Neural cell (in vitro differentiated cells): ENCODE data around the gene UBE4B. TPM values are rescaled to one million over a fixed set of nuclear protein-coding genes. Genes with fewer than 3 reads are reported as not detected.

Experiments
- H2AFZ ChIP-seq: fragments of 200-600, 300-800 bp; sonication (generic), shearing (Covaris generic); 2 replicates; pipeline ENCODE4 v1.6.0; 2014; ENCODE audit warnings: low read depth, mild to moderate bottlenecking, antibody characterized with exemption, low read length, moderate library complexity
- H3F3A ChIP-seq: fragments of 200-600 bp; shearing (Covaris generic); 2 replicates; pipeline ENCODE4 v1.6.1; 2016; ENCODE audit warnings: mild to moderate bottlenecking, moderate library complexity, mixed read lengths, antibody characterized with exemption, low read length; ENCODE audit not compliant: insufficient read depth, poor library complexity, severe bottlenecking
- H3K27ac ChIP-seq: fragments of 200-600, 300-800 bp; sonication (generic), shearing (Covaris generic); 2 replicates; pipeline ENCODE4 v1.5.1; 2014; ENCODE audit warnings: mild to moderate bottlenecking, low read length, moderate library complexity
- H3K27me3 ChIP-seq: fragments of 300-800, 200-600 bp; sonication (generic), shearing (Covaris generic); 2 replicates; pipeline ENCODE4 v1.6.0; 2014; ENCODE audit warnings: mild to moderate bottlenecking, low read depth, low read length, moderate library complexity; ENCODE audit not compliant: insufficient read depth
- H3K36me3 ChIP-seq: fragments of 300-800, 200-600 bp; sonication (generic), shearing (Covaris generic); 2 replicates; pipeline ENCODE4 v1.5.1; 2014; ENCODE audit warnings: mild to moderate bottlenecking, antibody characterized with exemption, low read length, moderate library complexity; ENCODE audit not compliant: insufficient read depth
- H3K4me2 ChIP-seq: fragments of 300-800, 200-600 bp; sonication (generic), shearing (Covaris generic); 2 replicates; pipeline ENCODE4 v1.6.0; 2014; ENCODE audit warnings: mild to moderate bottlenecking, low read length
- H3K4me3 ChIP-seq: fragments of 300-800, 200-600 bp; sonication (generic), shearing (Covaris generic); 2 replicates; pipeline ENCODE4 v1.5.1; 2014; ENCODE audit warnings: mild to moderate bottlenecking, low read length, moderate library complexity
- H3K79me2 ChIP-seq: fragments of 200-600 bp; shearing (Covaris generic); replicated peaks from 2 replicates; pipeline ENCODE4 v1.6.0; 2014; ENCODE audit warnings: mild to moderate bottlenecking, low read length, moderate library complexity; ENCODE audit not compliant: insufficient read depth
- H3K9ac ChIP-seq: fragments of 300-800, 200-600 bp; sonication (generic), shearing (Covaris generic); 2 replicates; pipeline ENCODE4 v1.6.1; 2016; ENCODE audit warnings: mild to moderate bottlenecking, low read length, mixed read lengths
- H3K9me2 ChIP-seq: fragments of 200-600 bp; shearing (Covaris generic); 2 replicates; pipeline ENCODE4 v1.6.1; 2016; ENCODE audit warnings: mild to moderate bottlenecking, low read length, mixed read lengths; ENCODE audit not compliant: insufficient read depth
- H3K9me3 ChIP-seq: fragments of 200-600, 300-800 bp; sonication (generic), shearing (Covaris generic); 2 replicates; pipeline ENCODE4 v1.6.1; 2016; ENCODE audit warnings: mild to moderate bottlenecking, mixed run types, low read length, moderate library complexity, mixed read lengths
- H4K20me1 ChIP-seq: fragments of 200-600 bp; shearing (Covaris generic); 2 replicates; pipeline ENCODE4 v1.6.1; 2016; ENCODE audit warnings: mild to moderate bottlenecking, mixed run types; ENCODE audit not compliant: insufficient read depth
- EP300 ChIP-seq: fragments of 450-650 bp; conservative IDR thresholded peaks from 2 replicates; pipeline ENCODE4 v1.6.1; 2014; ENCODE audit warnings: antibody characterized with exemption, mild to moderate bottlenecking, moderate library complexity; ENCODE audit not compliant: poor library complexity, severe bottlenecking
- EZH2 ChIP-seq: fragments of 200-600, 300-800 bp; shearing (Covaris generic), sonication (generic); IDR thresholded peaks from 2 replicates; pipeline ENCODE4 v1.6.1; 2014; ENCODE audit warnings: antibody characterized with exemption, low read length, borderline replicate concordance, mild to moderate bottlenecking; ENCODE audit not compliant: insufficient read depth, poor library complexity, severe bottlenecking
- MXI1 ChIP-seq: fragments of 450-650 bp; conservative IDR thresholded peaks from 2 replicates; pipeline ENCODE4 v1.6.1; 2014; ENCODE audit warnings: antibody characterized with exemption, mild to moderate bottlenecking; ENCODE audit not compliant: poor library complexity, severe bottlenecking
- POLR2AphosphoS5 ChIP-seq: IDR thresholded peaks from 2 replicates; pipeline ENCODE4 v1.6.1; 2012
- RAD21 ChIP-seq: fragments of 450-650 bp; conservative IDR thresholded peaks from 2 replicates; pipeline ENCODE4 v1.6.1; 2014; ENCODE audit warnings: antibody characterized with exemption, mild to moderate bottlenecking, moderate library complexity
- SMC3 ChIP-seq: fragments of 450-650 bp; conservative IDR thresholded peaks from 2 replicates; pipeline ENCODE4 v1.6.1; 2014; ENCODE audit warnings: antibody characterized with exemption, mild to moderate bottlenecking, moderate library complexity; ENCODE audit not compliant: poor library complexity
- TAF1 ChIP-seq: IDR thresholded peaks from 2 replicates; pipeline ENCODE4 v1.6.1; 2012; ENCODE audit warnings: low read depth
- polyA plus RNA-seq: library from polyadenylated mRNA; depleted of rRNA; stranded (reverse); fragments of >200 nt; gene quantifications from 2 replicates; pipeline ENCODE4 v1.2.3, GENCODE V29; 2014
- TF ChIP-seq, protein P1 (sequence below): fragments of 450-650 bp; IDR thresholded peaks from 2 replicates; pipeline ENCODE4 v1.5.1; 2014; ENCODE audit warnings: antibody characterized with exemption, mild to moderate bottlenecking, moderate library complexity; ENCODE audit not compliant: poor library complexity, severe bottlenecking
- TF ChIP-seq, protein P2 (sequence below): IDR thresholded peaks from 2 replicates; pipeline ENCODE4 v1.6.1; 2012; ENCODE audit warnings: borderline replicate concordance

The UBE4B gene
- polyA plus RNA-seq, 1 donor from 2014 or later, result 28.9 TPM

DNA sequence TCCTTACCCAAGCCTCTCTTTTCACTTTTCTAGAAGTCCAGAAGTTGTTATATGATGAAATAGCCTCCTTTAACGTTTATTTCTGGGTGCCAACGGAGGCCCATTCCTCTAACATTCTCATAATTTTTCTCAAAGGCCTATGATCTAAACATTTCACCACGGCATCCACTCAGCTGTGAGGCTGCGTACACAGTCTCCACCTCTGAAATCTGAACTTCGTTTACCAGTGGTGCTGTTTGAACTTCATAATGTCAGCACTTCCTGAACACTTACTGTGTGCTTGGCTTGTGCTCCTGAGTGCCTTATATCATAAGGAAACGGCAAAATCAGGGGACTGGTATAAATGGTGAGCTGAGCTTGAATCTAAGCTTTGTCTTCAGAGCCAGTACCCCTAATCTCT, 47.8 kb upstream of the UBE4B start:
- Histone ChIP-seq H3K4me2 (no peak overlapping the region), H3F3A (no peaks in the 10 kb centered on the region), H2AFZ (no peak overlapping the region), H3K9me2 (no peaks in the 10 kb centered on the region), H3K9ac (no peak overlapping the region), H3K27ac (no peak overlapping the region), H3K36me3 (no peaks in the 10 kb centered on the region), H3K79me2 (no peaks in the 10 kb centered on the region), H3K4me3 (no peak overlapping the region), H3K9me3 (no peaks in the 10 kb centered on the region), H4K20me1 (no peaks in the 10 kb centered on the region), H3K27me3 (no peaks in the 10 kb centered on the region)
- TF ChIP-seq, protein P1, sequence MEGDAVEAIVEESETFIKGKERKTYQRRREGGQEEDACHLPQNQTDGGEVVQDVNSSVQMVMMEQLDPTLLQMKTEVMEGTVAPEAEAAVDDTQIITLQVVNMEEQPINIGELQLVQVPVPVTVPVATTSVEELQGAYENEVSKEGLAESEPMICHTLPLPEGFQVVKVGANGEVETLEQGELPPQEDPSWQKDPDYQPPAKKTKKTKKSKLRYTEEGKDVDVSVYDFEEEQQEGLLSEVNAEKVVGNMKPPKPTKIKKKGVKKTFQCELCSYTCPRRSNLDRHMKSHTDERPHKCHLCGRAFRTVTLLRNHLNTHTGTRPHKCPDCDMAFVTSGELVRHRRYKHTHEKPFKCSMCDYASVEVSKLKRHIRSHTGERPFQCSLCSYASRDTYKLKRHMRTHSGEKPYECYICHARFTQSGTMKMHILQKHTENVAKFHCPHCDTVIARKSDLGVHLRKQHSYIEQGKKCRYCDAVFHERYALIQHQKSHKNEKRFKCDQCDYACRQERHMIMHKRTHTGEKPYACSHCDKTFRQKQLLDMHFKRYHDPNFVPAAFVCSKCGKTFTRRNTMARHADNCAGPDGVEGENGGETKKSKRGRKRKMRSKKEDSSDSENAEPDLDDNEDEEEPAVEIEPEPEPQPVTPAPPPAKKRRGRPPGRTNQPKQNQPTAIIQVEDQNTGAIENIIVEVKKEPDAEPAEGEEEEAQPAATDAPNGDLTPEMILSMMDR, result no peak
- TF ChIP-seq RAD21 (no peak), MXI1 (no peak), EP300 (no peak), TAF1 (no peak), SMC3 (no peak), POLR2AphosphoS5 (no peak), EZH2 (no peak)
- TF ChIP-seq, protein P2, sequence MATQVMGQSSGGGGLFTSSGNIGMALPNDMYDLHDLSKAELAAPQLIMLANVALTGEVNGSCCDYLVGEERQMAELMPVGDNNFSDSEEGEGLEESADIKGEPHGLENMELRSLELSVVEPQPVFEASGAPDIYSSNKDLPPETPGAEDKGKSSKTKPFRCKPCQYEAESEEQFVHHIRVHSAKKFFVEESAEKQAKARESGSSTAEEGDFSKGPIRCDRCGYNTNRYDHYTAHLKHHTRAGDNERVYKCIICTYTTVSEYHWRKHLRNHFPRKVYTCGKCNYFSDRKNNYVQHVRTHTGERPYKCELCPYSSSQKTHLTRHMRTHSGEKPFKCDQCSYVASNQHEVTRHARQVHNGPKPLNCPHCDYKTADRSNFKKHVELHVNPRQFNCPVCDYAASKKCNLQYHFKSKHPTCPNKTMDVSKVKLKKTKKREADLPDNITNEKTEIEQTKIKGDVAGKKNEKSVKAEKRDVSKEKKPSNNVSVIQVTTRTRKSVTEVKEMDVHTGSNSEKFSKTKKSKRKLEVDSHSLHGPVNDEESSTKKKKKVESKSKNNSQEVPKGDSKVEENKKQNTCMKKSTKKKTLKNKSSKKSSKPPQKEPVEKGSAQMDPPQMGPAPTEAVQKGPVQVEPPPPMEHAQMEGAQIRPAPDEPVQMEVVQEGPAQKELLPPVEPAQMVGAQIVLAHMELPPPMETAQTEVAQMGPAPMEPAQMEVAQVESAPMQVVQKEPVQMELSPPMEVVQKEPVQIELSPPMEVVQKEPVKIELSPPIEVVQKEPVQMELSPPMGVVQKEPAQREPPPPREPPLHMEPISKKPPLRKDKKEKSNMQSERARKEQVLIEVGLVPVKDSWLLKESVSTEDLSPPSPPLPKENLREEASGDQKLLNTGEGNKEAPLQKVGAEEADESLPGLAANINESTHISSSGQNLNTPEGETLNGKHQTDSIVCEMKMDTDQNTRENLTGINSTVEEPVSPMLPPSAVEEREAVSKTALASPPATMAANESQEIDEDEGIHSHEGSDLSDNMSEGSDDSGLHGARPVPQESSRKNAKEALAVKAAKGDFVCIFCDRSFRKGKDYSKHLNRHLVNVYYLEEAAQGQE, result no peak

DNA sequence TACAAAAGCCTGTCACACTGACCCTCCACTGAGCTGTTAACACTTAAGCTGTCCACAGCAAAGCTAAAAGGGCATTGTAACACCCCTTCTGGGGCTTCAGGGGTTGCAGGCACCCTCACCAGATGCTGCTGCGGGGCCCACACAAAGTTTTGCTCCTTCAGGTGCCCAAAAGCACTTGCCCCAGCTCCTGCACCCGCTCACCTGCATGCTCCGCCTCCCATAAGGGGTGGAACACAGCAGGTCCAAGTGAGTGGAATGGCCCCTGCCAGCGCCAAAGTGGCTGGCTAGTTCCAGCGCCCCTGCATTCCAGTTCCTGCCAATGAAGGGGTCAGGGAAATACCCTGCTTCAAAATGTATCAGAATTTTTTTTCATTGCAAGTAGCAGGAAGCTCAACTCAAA, 43.0 kb upstream of the UBE4B start:
- Histone ChIP-seq H3K9ac (no peak overlapping the region), H3K4me3 (no peak overlapping the region), H3F3A (no peaks in the 10 kb centered on the region), H3K9me2 (no peaks in the 10 kb centered on the region), H3K79me2 (no peaks in the 10 kb centered on the region), H4K20me1 (no peaks in the 10 kb centered on the region), H3K9me3 (no peaks in the 10 kb centered on the region), H3K36me3 (no peaks in the 10 kb centered on the region), H3K27me3 (no peaks in the 10 kb centered on the region), H3K4me2 (no peak overlapping the region), H3K27ac (no peak overlapping the region), H2AFZ (no peak overlapping the region)
- TF ChIP-seq EP300 (no peak), TAF1 (no peak), EZH2 (no peak), RAD21 (no peak), SMC3 (no peak), MXI1 (no peak), POLR2AphosphoS5 (no peak)
- TF ChIP-seq, protein P2, result no peak
- TF ChIP-seq, protein P1, result no peak
